ENCODE measurements around the gene PTGDS. TPM values are rescaled to one million over a fixed set of nuclear protein-coding genes. Genes with fewer than 3 reads are reported as not detected.

PTGDS gene
- total RNA-seq, 4 donors from 2014 or later = 4.3 to 31.7 (median 25.7) TPM

- no peak for DNase-seq (ENCODE audit: low spot score in 2 of 2)
- Histone ChIP-seq H3K27ac (no peak overlapping the region), H3K4me3 (no peak overlapping the region)
Observed at GRCh38 chr9:136946228-136947027, 30.9 kb upstream of the PTGDS start.

GRCh38 chr9:136947028-136947891 is 30.0 kb upstream of the PTGDS start:
- DNase-seq (ENCODE audit: low spot score in 2 of 2) = no peak
- no peaks in the 10 kb centered on the region for H3K27me3 ChIP-seq
- WGBS = 68% methylated on average over 17 of the region's 26 CpGs
- no peak overlapping the region for H3K27ac ChIP-seq
- no peak for TF ChIP-seq POLR2AphosphoS5 (IDR thresholded peaks at IDR 0.05)
- no peak for TF ChIP-seq CTCF (IDR thresholded peaks at IDR 0.05)
- TF ChIP-seq EP300 (IDR thresholded peaks at IDR 0.05) = no peak
- no peak for TF ChIP-seq POLR2A (IDR thresholded peaks at IDR 0.05)
- H3K4me3 ChIP-seq = no peak overlapping the region
- H3K4me1 ChIP-seq = peaks cover 47% of the 10 kb centered on the region
- peaks cover 8% of the 10 kb centered on the region for H3K36me3 ChIP-seq
- H3K9me3 ChIP-seq = no peaks in the 10 kb centered on the region

More at GRCh38 chr9:136946228-136947027, 30.9 kb upstream of the PTGDS start:
- H3K9me3 ChIP-seq = no peaks in the 10 kb centered on the region
- peaks cover 16% of the 10 kb centered on the region for H3K36me3 ChIP-seq
- TF ChIP-seq CTCF (IDR thresholded peaks at IDR 0.05) (no peak), POLR2AphosphoS5 (IDR thresholded peaks at IDR 0.05) (no peak), EP300 (IDR thresholded peaks at IDR 0.05) (no peak), POLR2A (IDR thresholded peaks at IDR 0.05) (no peak)
- 85% methylated on average over 15 of the region's 27 CpGs for WGBS
- H3K27me3 ChIP-seq = no peaks in the 10 kb centered on the region
- H3K4me1 ChIP-seq = peaks cover 49% of the 10 kb centered on the region

GRCh38 chr9:136947955-136948510 is 29.3 kb upstream of the PTGDS start:
- H3K27me3 ChIP-seq = no peaks in the 10 kb centered on the region
- WGBS = 24% methylated on average over 4 of the region's 15 CpGs
- H3K27ac ChIP-seq = no peak overlapping the region
- H3K9me3 ChIP-seq = no peaks in the 10 kb centered on the region
- no peak for DNase-seq (ENCODE audit: low spot score in 2 of 2)
- TF ChIP-seq CTCF (IDR thresholded peaks at IDR 0.05) (no peak), EP300 (IDR thresholded peaks at IDR 0.05) (no peak), POLR2A (IDR thresholded peaks at IDR 0.05) (no peak), POLR2AphosphoS5 (IDR thresholded peaks at IDR 0.05) (no peak)
- no peak overlapping the region for H3K4me3 ChIP-seq
- peaks cover 45% of the 10 kb centered on the region for H3K4me1 ChIP-seq
- peaks cover under 1% of the 10 kb centered on the region for H3K36me3 ChIP-seq

- WGBS = 12% methylated on average over 9 of the region's 22 CpGs
- TF ChIP-seq POLR2A (IDR thresholded peaks at IDR 0.05) (no peak), EP300 (IDR thresholded peaks at IDR 0.05) (no peak), POLR2AphosphoS5 (IDR thresholded peaks at IDR 0.05) (no peak), CTCF (IDR thresholded peaks at IDR 0.05) (no peak)
- Histone ChIP-seq H3K27me3 (no peaks in the 10 kb centered on the region), H3K9me3 (no peaks in the 10 kb centered on the region), H3K36me3 (no peaks in the 10 kb centered on the region), H3K4me3 (peak overlapping the region; percentile 59), H3K4me1 (peaks cover 37% of the 10 kb centered on the region), H3K27ac (peak overlapping the region; percentile 49)
- DNase-seq (ENCODE audit: low spot score in 2 of 2) = no peak
Observed at GRCh38 chr9:136949239-136949816, 28.0 kb upstream of the PTGDS start.

Measured in suprapubic skin (tissue), 4 donors.